K562 (cell line): ENCODE data around the gene TIMM22. TPM values are rescaled to one million over a fixed set of nuclear protein-coding genes. Genes with fewer than 3 reads are reported as not detected.

Source experiments
- ATAC-seq: fragments of 200-7000 bp; cut with Tn5 transposase; 3 replicates; pipeline ENCODE4 v1.9.1; 2020; ENCODE audit warnings: moderate library complexity
- BruUV-seq: library from RNA; stranded (reverse); fragments of 400-500 nt; replicated peaks from 2 replicates; lab custom pipeline; 2021; lab: Mats Ljungman, UMichigan
- CTCF ChIA-PET: fragments of 300-600 bp; formaldehyde crosslinking; extraction: SDS; loops from one replicate; lab custom pipeline; 2021; ENCODE audit warnings: low intra/inter-chr PET ratio; lab: Yijun Ruan, JAX
- POLR2A ChIA-PET: fragments of 300-600, 350-650 bp; sonication (Branson Sonifier 250); formaldehyde crosslinking; extraction: SDS; loops from one replicate; lab custom pipeline; 2021; ENCODE audit warnings: antibody characterized with exemption, inconsistent platforms; lab: Yijun Ruan, JAX
- DNase-seq, 4 experiments: peaks; one replicate each; pipeline versions ENCODE4 v3.0.0 to v3.0.0-alpha.2; 2011 to 2018; ENCODE audit warnings: low spot score in 3 of 4, mixed read lengths in 3 of 4; ENCODE audit errors: extremely low read depth in 1 of 4
- FAIRE-seq: peaks from 2 replicates; lab custom pipeline; 2011; peaks lifted over from hg19 to GRCh38; lab: Jason Lieb, UNC
- H2AFZ ChIP-seq: 2 replicates; pipeline ENCODE4 v1.6.0; 2011; ENCODE audit warnings: low read depth, low read length, control low read depth, inconsistent platforms
- H3K27ac ChIP-seq: fragments of 200-600 bp; 3 replicates; pipeline ENCODE4 v1.8.0; 2011; ENCODE audit warnings: low read depth, mild to moderate bottlenecking, control low read depth, inconsistent platforms, low read length, moderate library complexity, mixed read lengths; ENCODE audit errors: extremely low read depth
- H3K27me3 ChIP-seq, 2 experiments: fragments of 300-600 bp in 1 of 2; 2 replicates in 1 of 2; 3 replicates in 1 of 2; pipeline versions ENCODE4 v1.6.0 to v1.8.0; 2011; ENCODE audit warnings: inconsistent platforms in 2 of 2, low read length in 2 of 2, mild to moderate bottlenecking in 1 of 2, mixed read lengths in 1 of 2, moderate library complexity in 1 of 2; ENCODE audit not compliant: control insufficient read depth in 2 of 2, insufficient read depth in 2 of 2
- H3K36me3 ChIP-seq: fragments of 300-600 bp; 3 replicates; pipeline ENCODE4 v1.8.0; 2011; ENCODE audit warnings: mild to moderate bottlenecking, low read length, inconsistent platforms; ENCODE audit not compliant: control insufficient read depth, insufficient read depth
- H3K4me1 ChIP-seq, 2 experiments: fragments of 200-600 bp in 1 of 2; replicated peaks in 1 of 2; 2 replicates in 1 of 2; 3 replicates in 1 of 2; pipeline versions ENCODE4 v1.5.1 to v1.8.0; 2011; ENCODE audit warnings: inconsistent platforms in 2 of 2, low read length in 2 of 2, mild to moderate bottlenecking in 1 of 2, mixed read lengths in 1 of 2, moderate library complexity in 1 of 2; ENCODE audit not compliant: control insufficient read depth in 2 of 2, insufficient read depth in 2 of 2
- H3K4me2 ChIP-seq: 2 replicates; pipeline ENCODE4 v1.6.1; 2011; ENCODE audit warnings: low read length, control low read depth, inconsistent platforms, mixed read lengths; ENCODE audit not compliant: insufficient read depth
- H3K4me3 ChIP-seq: fragments of 200-600 bp; sonication (generic), shearing (Covaris generic); 2 replicates; pipeline ENCODE4 v1.5.1; 2016; ENCODE audit warnings: control low read depth, inconsistent platforms
- H3K79me2 ChIP-seq: fragments of 200-600 bp; 3 replicates; pipeline ENCODE4 v1.8.0; 2011; ENCODE audit warnings: low read length, inconsistent platforms; ENCODE audit not compliant: control insufficient read depth, insufficient read depth
- H3K9ac ChIP-seq, 2 experiments: 2 replicates each; pipeline versions ENCODE4 v1.6.0 to v1.6.1; 2011; ENCODE audit warnings: low read depth in 2 of 2, low read length in 2 of 2, control low read depth in 1 of 2, inconsistent platforms in 1 of 2, mild to moderate bottlenecking in 1 of 2, mixed read lengths in 1 of 2; ENCODE audit not compliant: insufficient read depth in 1 of 2
- H3K9me1 ChIP-seq: one replicate; pipeline ENCODE4 v1.6.0; 2011; ENCODE audit warnings: inconsistent platforms, mild to moderate bottlenecking, low read length, moderate library complexity; ENCODE audit not compliant: control insufficient read depth, insufficient read depth
- H3K9me3 ChIP-seq: replicated peaks from 2 replicates; pipeline ENCODE4 v1.5.1; 2011; ENCODE audit warnings: low read depth, low read length, inconsistent platforms; ENCODE audit not compliant: control insufficient read depth, insufficient read depth
- H4K20me1 ChIP-seq: replicated peaks from 2 replicates; pipeline ENCODE4 v1.6.1; 2011; ENCODE audit warnings: low read length, inconsistent platforms, mixed read lengths; ENCODE audit not compliant: control insufficient read depth, insufficient read depth
- BHLHE40 ChIP-seq: IDR thresholded peaks from 2 replicates; pipeline ENCODE4 v1.6.1; 2011; ENCODE audit warnings: low read length, improper control_type of control experiment
- CAMTA2 ChIP-seq: fragments of 250-450 bp; sonication (Bioruptor Pico); conservative IDR thresholded peaks from 2 replicates; pipeline ENCODE4 v1.5.1; 2022
- EP400 ChIP-seq: fragments of 450-650 bp; IDR thresholded peaks from 2 replicates; pipeline ENCODE4 v1.6.1; 2017; ENCODE audit warnings: antibody characterized with exemption, mild to moderate bottlenecking, moderate library complexity
- HIVEP1 ChIP-seq: fragments of 250-450 bp; sonication (Bioruptor Pico); IDR thresholded peaks from 2 replicates; pipeline ENCODE4 v1.4.0; 2020; ENCODE audit warnings: mild to moderate bottlenecking
- MED1 ChIP-seq: sonication (generic); formaldehyde crosslinking; IDR thresholded peaks from 2 replicates; pipeline ENCODE4 v1.8.1; 2023; ENCODE audit warnings: missing genetic modification reagents, borderline replicate concordance
- PRDM10 ChIP-seq: fragments of 450-650 bp; IDR thresholded peaks from 2 replicates; pipeline ENCODE4 v1.6.1; 2018; ENCODE audit not compliant: partially characterized antibody
- TBL1XR1 ChIP-seq, 2 experiments: IDR thresholded peaks; 2 replicates each; pipeline ENCODE4 v1.6.1; 2012; ENCODE audit warnings: improper control_type of control experiment in 2 of 2, low read length in 2 of 2, mild to moderate bottlenecking in 1 of 2
- WHSC1 ChIP-seq: IDR thresholded peaks from one replicate; pipeline ENCODE4 v1.6.1; 2012; ENCODE audit warnings: low read length, control low read depth, inconsistent platforms
- ZBTB1 ChIP-seq: sonication (generic); formaldehyde crosslinking; IDR thresholded peaks from 2 replicates; pipeline ENCODE4 v1.8.1; 2023; ENCODE audit warnings: missing genetic modification reagents, low read depth, mild to moderate bottlenecking, borderline replicate concordance
- ZNF217 ChIP-seq: sonication (generic); formaldehyde crosslinking; IDR thresholded peaks from 2 replicates; pipeline ENCODE4 v1.8.0; 2022; ENCODE audit warnings: mild to moderate bottlenecking, missing genetic modification reagents
- ZNF277 ChIP-seq: fragments of 250-450 bp; sonication (Bioruptor Pico); IDR thresholded peaks from 2 replicates; pipeline ENCODE4 v1.8.0; 2022; ENCODE audit warnings: inconsistent platforms, mild to moderate bottlenecking, moderate library complexity, borderline replicate concordance
- ZNF586 ChIP-seq: fragments of 450-650 bp; formaldehyde crosslinking; conservative IDR thresholded peaks from 2 replicates; pipeline ENCODE4 v1.4.0; 2020; ENCODE audit warnings: mild to moderate bottlenecking, moderate library complexity
- WGBS: fragments of 100-300 bp; shearing (Covaris generic); methylation state at CpG from one replicate; pipeline ENCODE4 v1.1.6; 2016; ENCODE audit warnings: low coverage, mixed read lengths; ENCODE audit not compliant: insufficient coverage; ENCODE audit errors: missing lambda C conversion rate; 5-methylcytosine and 5-hydroxymethylcytosine counted together
- in situ Hi-C: fragments of 300-500 bp; cut with MboI; formaldehyde crosslinking; loops from 4 replicates; pipeline ENCODE4 v1.15.0; 2018; ENCODE audit warnings: inconsistent platforms, mixed read lengths
- intact Hi-C: fragments of 100-400 bp; cut with micrococcal nuclease; formaldehyde crosslinking; loops from 2 replicates; pipeline ENCODE4 v1.14.2; 2022
- polyA plus RNA-seq, 8 experiments: library from polyadenylated mRNA; depleted of rRNA in 4 of 8; stranded (reverse) in 5 of 8; unstranded in 3 of 8; fragments of >200 nt; fragmentation: Nextera tagmentation in 2 of 8; fragmentation: Illumina TruSeq in 1 of 8; extraction: Ambion mirVana in 2 of 8; extraction: Trizol in 1 of 8; gene quantifications; 2 replicates each; pipeline versions ENCODE4 v1.2.1 to v1.2.3, GENCODE V29; 2011 to 2014; ENCODE audit warnings: inconsistent platforms in 1 of 8, missing spikeins in 1 of 8
- total RNA-seq, 7 experiments: library from RNA; depleted of rRNA in 6 of 7; stranded (reverse); fragments of >200 nt in 6 of 7; fragmentation: Illumina TruSeq in 2 of 7; extraction: Trizol in 2 of 7; gene quantifications; 2 replicates each; pipeline versions ENCODE4 v1.2.1 to v1.2.3, GENCODE V29; 2011 to 2021; ENCODE audit warnings: low replicate concordance in 1 of 7

TIMM22 gene
- total and polyA plus RNA-seq, 9 of the 15 experiments (the other 6 are each of a cell fraction or from before 2014, with no cell fraction given) = 5.9 to 14.1 (median 10.3) TPM

GRCh38 chr17:986322-986929, 10.5 kb upstream of the TIMM22 start:
- no peak overlapping the region for H3K27ac ChIP-seq
- FAIRE-seq = no peak
- H3K4me3 ChIP-seq = no peak overlapping the region
- no peaks in the 10 kb centered on the region for H3K9me1 ChIP-seq
- H4K20me1 ChIP-seq = no peaks in the 10 kb centered on the region
- WGBS = 10% methylated on average over 6 of the region's 6 CpGs
- peaks cover 0 to 23% of the 10 kb centered on the region in 2 experiments; a peak in 3 of 5 replicates for H3K27me3 ChIP-seq
- no peak for TF ChIP-seq ZNF586 (CRISPR knock-in tag)
- TF ChIP-seq MED1 = no peak
- TF ChIP-seq ZNF217 (CRISPR knock-in tag) = no peak
- no peak for TF ChIP-seq EP400
- no peak for TF ChIP-seq TBL1XR1 (IDR thresholded peaks at IDR 0.05; ENCODE audit: low read length in 2 of 2)
- no peak for TF ChIP-seq HIVEP1 (CRISPR knock-in tag)
- no peak for TF ChIP-seq BHLHE40
- no peak for TF ChIP-seq CAMTA2 (CRISPR knock-in tag)
- TF ChIP-seq ZBTB1 (CRISPR knock-in tag) = no peak
- no peak for TF ChIP-seq WHSC1
- no peak for TF ChIP-seq PRDM10
- TF ChIP-seq ZNF277 (CRISPR knock-in tag) = no peak
- H2AFZ ChIP-seq = no peak overlapping the region
- BruUV-seq = no TSS peak
- no peaks in the 10 kb centered on the region for H3K9me3 ChIP-seq
- no peak for ATAC-seq
- intact Hi-C loops = no loop called here
- H3K4me1 ChIP-seq = no peaks in the 10 kb centered on the region; a peak in 1 of 5 replicates
- H3K9ac ChIP-seq = no peak overlapping the region
- in situ Hi-C loops = loop anchor here (5.0 to 10.0 kb wide), 2 partner anchors 199 to 562 kb away; no protein-coding TSS in a partner anchor
- H3K79me2 ChIP-seq = no peaks in the 10 kb centered on the region
- ChIA-PET POLR2A (no interaction called here), CTCF (no interaction called here)
- no peaks in the 10 kb centered on the region for H3K36me3 ChIP-seq
- H3K4me2 ChIP-seq = no peak overlapping the region
- no peak for DNase-seq
